Large intestine (tissue), 3 donors: ENCODE data around the gene UBE2Q1. TPM values are rescaled to one million over a fixed set of nuclear protein-coding genes. Genes with fewer than 3 reads are reported as not detected.

Source experiments
- DNase-seq, 2 donors: peaks; one replicate each; pipeline versions ENCODE4 v3.0.0 to v3.0.0-alpha.2; 2013
- H3K27ac ChIP-seq: one replicate; pipeline ENCODE4 v1.5.1; 2013; ENCODE audit warnings: low read length
- H3K27me3 ChIP-seq: 2 replicates; pipeline ENCODE4 v1.6.1; 2013; ENCODE audit warnings: low read length; ENCODE audit not compliant: control insufficient read depth, insufficient read depth
- H3K36me3 ChIP-seq: 2 replicates; pipeline ENCODE4 v1.6.1; 2013; ENCODE audit warnings: low read length; ENCODE audit not compliant: control insufficient read depth, insufficient read depth
- H3K4me1 ChIP-seq: one replicate; pipeline ENCODE4 v1.6.1; 2013; ENCODE audit warnings: low read length; ENCODE audit not compliant: control insufficient read depth, insufficient read depth
- H3K4me3 ChIP-seq: one replicate; pipeline ENCODE4 v1.5.1; 2013; ENCODE audit warnings: low read length
- H3K9me3 ChIP-seq: one replicate; pipeline ENCODE4 v1.6.1; 2013; ENCODE audit warnings: mild to moderate bottlenecking, low read depth, low read length, moderate library complexity; ENCODE audit not compliant: control insufficient read depth
- WGBS: methylation state at CpG from one replicate; pipeline ENCODE4 v1.1.5; 2013; ENCODE audit warnings: low lambda C conversion rate; ENCODE audit not compliant: insufficient coverage; 5-methylcytosine and 5-hydroxymethylcytosine counted together
- polyA plus RNA-seq: library from polyadenylated mRNA; unstranded; fragments of 120-200 nt; gene quantifications from one replicate; pipeline ENCODE4 v1.2.1, GENCODE V29; 2013

Gene UBE2Q1
- polyA plus RNA-seq, 1 donor: 69.9 TPM

GRCh38 chr1:154568157-154568815 lies 9.8 kb upstream of the UBE2Q1 start:
- Histone ChIP-seq H3K4me1 (peaks cover 9% of the 10 kb centered on the region), H3K27ac (no peak overlapping the region), H3K27me3 (peaks cover 27% of the 10 kb centered on the region), H3K4me3 (peak overlapping the region; percentile 26), H3K36me3 (no peaks in the 10 kb centered on the region), H3K9me3 (peaks cover 5% of the 10 kb centered on the region)
- no peak for DNase-seq
- no CpG with 5 or more reads among the region's 17 CpGs for WGBS

- WGBS: no CpG with 5 or more reads among the region's 53 CpGs
Measured at GRCh38 chr1:154567386-154568156, 9.1 kb upstream of the UBE2Q1 start, which contains the start of gene CHRNB2. CHRNB2 (plus strand) TSS chr1:154567778; CDS start chr1:154568045, 267 bp downstream.

GRCh38 chr1:154565876-154566275 lies 7.4 kb upstream of the UBE2Q1 start:
- no peak for DNase-seq
- Histone ChIP-seq H3K4me1 (peaks cover 9% of the 10 kb centered on the region), H3K36me3 (no peaks in the 10 kb centered on the region), H3K27me3 (peaks cover 22% of the 10 kb centered on the region), H3K27ac (no peak overlapping the region), H3K9me3 (no peaks in the 10 kb centered on the region), H3K4me3 (no peak overlapping the region)
- WGBS: no CpG with 5 or more reads among the region's 6 CpGs

More at GRCh38 chr1:154567386-154568156, 9.1 kb upstream of the UBE2Q1 start, which contains the start of gene CHRNB2:
- peaks cover 9% of the 10 kb centered on the region for H3K4me1 ChIP-seq
- DNase-seq: peak; percentile 38 to 72
- peaks cover 22% of the 10 kb centered on the region for H3K27me3 ChIP-seq
- H3K4me3 ChIP-seq: peak within 1 kb of the TSS; percentile 26
- peaks cover 5% of the 10 kb centered on the region for H3K9me3 ChIP-seq
- H3K27ac ChIP-seq: no peak within 1 kb of the TSS
- H3K36me3 ChIP-seq: no peaks in the 10 kb centered on the region

- peaks cover 15% of the 10 kb centered on the region for H3K4me1 ChIP-seq
- DNase-seq: peak; percentile 87 to 90
Measured at GRCh38 chr1:154559466-154560044, 1.1 kb upstream of the UBE2Q1 start.

GRCh38 chr1:154558720-154559465 lies 431 bp upstream of the UBE2Q1 start:
- Histone ChIP-seq H3K4me1 (peaks cover 15% of the 10 kb centered on the region), H3K36me3 (peaks cover 22% of the 10 kb centered on the region), H3K27me3 (no peaks in the 10 kb centered on the region), H3K27ac (peak overlapping the region; percentile 97), H3K4me3 (peak overlapping the region; percentile 75), H3K9me3 (no peaks in the 10 kb centered on the region)
- WGBS: no CpG with 5 or more reads among the region's 57 CpGs
- DNase-seq: peak; percentile 99 to 100

More at GRCh38 chr1:154559466-154560044, 1.1 kb upstream of the UBE2Q1 start:
- Histone ChIP-seq H3K27ac (peak overlapping the region; percentile 97), H3K4me3 (peak overlapping the region; percentile 75), H3K9me3 (no peaks in the 10 kb centered on the region), H3K36me3 (peaks cover 17% of the 10 kb centered on the region), H3K27me3 (no peaks in the 10 kb centered on the region)
- 40% methylated on average over 1 of the region's 13 CpGs for WGBS

GRCh38 chr1:154557248-154557938 lies 1.1 kb downstream of the UBE2Q1 start:
- DNase-seq: peak in 1 of 2 donors; percentile 11
- Histone ChIP-seq H3K36me3 (peaks cover 37% of the 10 kb centered on the region), H3K9me3 (no peaks in the 10 kb centered on the region), H3K4me3 (peak overlapping the region; percentile 86), H3K27me3 (no peaks in the 10 kb centered on the region), H3K4me1 (peaks cover 15% of the 10 kb centered on the region), H3K27ac (peak overlapping the region; percentile 44)
- WGBS: 0% methylated on average over 1 of the region's 7 CpGs

- no peaks in the 10 kb centered on the region for H3K9me3 ChIP-seq
- no peak for DNase-seq
- WGBS: no CpG with 5 or more reads among the region's 4 CpGs
- H3K27ac ChIP-seq: no peak overlapping the region
- H3K4me1 ChIP-seq: peaks cover 15% of the 10 kb centered on the region
- H3K27me3 ChIP-seq: no peaks in the 10 kb centered on the region
- peaks cover 47% of the 10 kb centered on the region for H3K36me3 ChIP-seq
- peak overlapping the region; percentile 86 for H3K4me3 ChIP-seq
Measured at GRCh38 chr1:154556422-154556821, 2.0 kb downstream of the UBE2Q1 start.

- no CpG with 5 or more reads among the region's 12 CpGs for whole genome bisulfite sequencing
- peaks cover 18% of the 10 kb centered on the region for H3K4me1 ChIP-seq
- H3K27me3 ChIP-seq: no peaks in the 10 kb centered on the region
- H3K4me3 ChIP-seq: no peak overlapping the region
- no peaks in the 10 kb centered on the region for H3K9me3 ChIP-seq
- DNase-seq: no peak
- peaks cover 76% of the 10 kb centered on the region for H3K36me3 ChIP-seq
- H3K27ac ChIP-seq: no peak overlapping the region
Measured at GRCh38 chr1:154553056-154554030, 5.1 kb downstream of the UBE2Q1 start.

- no CpG with 5 or more reads among the region's 6 CpGs for WGBS
- H3K4me1 ChIP-seq: peaks cover 25% of the 10 kb centered on the region
- H3K27ac ChIP-seq: no peak overlapping the region
- no peak overlapping the region for H3K4me3 ChIP-seq
- no peak for DNase-seq
- no peaks in the 10 kb centered on the region for H3K27me3 ChIP-seq
- H3K9me3 ChIP-seq: no peaks in the 10 kb centered on the region
- H3K36me3 ChIP-seq: peaks cover 76% of the 10 kb centered on the region
Measured at GRCh38 chr1:154552036-154552435, 6.4 kb downstream of the UBE2Q1 start.
